GM21360 (cell line): ENCODE measurements around the gene ENTPD2.

Experiments
- ATAC-seq: cut with Tn5 transposase; IDR thresholded peaks from one replicate; pipeline ENCODE4 v1.9.1; 2021; ENCODE audit warnings: mild to moderate bottlenecking, moderate library complexity; ENCODE audit not compliant: unreplicated experiment

ENTPD2 gene

GRCh38 chr9:137018761-137019559, 34.9 kb downstream of the ENTPD2 start:
- no peak for ATAC-seq

GRCh38 chr9:137017791-137018497, 35.9 kb downstream of the ENTPD2 start:
- ATAC-seq = no peak

- no peak for ATAC-seq
These were observed 36.8 kb downstream of the ENTPD2 start for GRCh38 chr9:137017071-137017470.

GRCh38 chr9:137016436-137016835, 37.4 kb downstream of the ENTPD2 start:
- no peak for ATAC-seq

- no peak for ATAC-seq
These were observed 37.9 kb downstream of the ENTPD2 start for GRCh38 chr9:137015976-137016375.

- ATAC-seq = no peak
These were observed 38.3 kb downstream of the ENTPD2 start for GRCh38 chr9:137015540-137015930.

GRCh38 chr9:137014776-137015539, 38.9 kb downstream of the ENTPD2 start:
- ATAC-seq = no peak

- no peak for ATAC-seq
These were observed 39.7 kb downstream of the ENTPD2 start for GRCh38 chr9:137014166-137014565.

GRCh38 chr9:137013571-137013940, 40.3 kb downstream of the ENTPD2 start:
- no peak for ATAC-seq

GRCh38 chr9:137012694-137013570, 40.9 kb downstream of the ENTPD2 start:
- ATAC-seq = no peak

GRCh38 chr9:137011907-137012675, 41.8 kb downstream of the ENTPD2 start:
- ATAC-seq = no peak

GRCh38 chr9:137011156-137011555, 42.7 kb downstream of the ENTPD2 start:
- no peak for ATAC-seq

- no peak for ATAC-seq
These were observed 43.7 kb downstream of the ENTPD2 start for GRCh38 chr9:137009938-137010732.

- ATAC-seq = no peak
These were observed 44.6 kb downstream of the ENTPD2 start for GRCh38 chr9:137009217-137009616.

- no peak for ATAC-seq
These were observed 45.5 kb downstream of the ENTPD2 start for GRCh38 chr9:137008312-137008711.

- ATAC-seq = no peak
These were observed 46.0 kb downstream of the ENTPD2 start for GRCh38 chr9:137007816-137008270.

GRCh38 chr9:137007108-137007815, 46.6 kb downstream of the ENTPD2 start:
- ATAC-seq = no peak
